ENCODE measurements around the gene HIPK3. TPM values are rescaled to one million over a fixed set of nuclear protein-coding genes. Genes with fewer than 3 reads are reported as not detected.
"Not testable (repeated sequence)": the region's sequence is repeated elsewhere in the genome, so short reads cannot be mapped to it uniquely, and the experiment has no call there.

The HIPK3 gene
- total RNA-seq: 100 to 1,000 TPM; 178 to 216 TPM
- long read RNA-seq, donor 1, full-length matches to known transcripts: 1 of 24 reads
- long read RNA-seq, donor 1, partial matches to known transcripts: 22 of 24 reads
- long read RNA-seq, donor 1, other reads (novel, unspliced or antisense): 1 of 24 reads
- long read RNA-seq, donor 2, partial matches to known transcripts: 8 of 13 reads
- long read RNA-seq, donor 2, other reads (novel, unspliced or antisense): 5 of 13 reads

- intact Hi-C loops (cut with DNase I): loop anchor here (5.0 to 10.0 kb wide), 2 partner anchors 70 to 93 kb away; partner anchors contain the start of gene CSTF3 (in 2 of the 2)
- DNase-seq (ENCODE audit: low spot score): peak; percentile 96
Observed at GRCh38 chr11:33257160-33257896, at the start of gene HIPK3. HIPK3 (plus strand) TSS chr11:33257381.

- intact Hi-C loops (cut with DNase I): no loop called here
- no peak for DNase-seq (ENCODE audit: low spot score)
Observed at GRCh38 chr11:33207408-33207985, 49.7 kb upstream of the HIPK3 start.

GRCh38 chr11:33208150-33208549 lies 49.0 kb upstream of the HIPK3 start:
- no peak for DNase-seq (ENCODE audit: low spot score)
- intact Hi-C loops (cut with DNase I): no loop called here

- intact Hi-C loops (cut with DNase I): no loop called here
Observed at GRCh38 chr11:33211153-33211552, 46.0 kb upstream of the HIPK3 start.

GRCh38 chr11:33211580-33211979 lies 45.6 kb upstream of the HIPK3 start:
- intact Hi-C loops (cut with DNase I): no loop called here
- no peak for DNase-seq (ENCODE audit: low spot score)

More at GRCh38 chr11:33211153-33211552, 46.0 kb upstream of the HIPK3 start:
- DNase-seq (ENCODE audit: low spot score): no peak

- intact Hi-C loops (cut with DNase I): no loop called here
- no peak for DNase-seq (ENCODE audit: low spot score)
Observed at GRCh38 chr11:33214187-33214586, 43.0 kb upstream of the HIPK3 start.

GRCh38 chr11:33214767-33215166 lies 42.4 kb upstream of the HIPK3 start:
- intact Hi-C loops (cut with DNase I): no loop called here
- DNase-seq (ENCODE audit: low spot score): no peak

- intact Hi-C loops (cut with DNase I); DNase-seq (ENCODE audit: low spot score): not testable (repeated sequence)
Observed at GRCh38 chr11:33216676-33217075, 40.5 kb upstream of the HIPK3 start.

- no peak for DNase-seq (ENCODE audit: low spot score)
- intact Hi-C loops (cut with DNase I): no loop called here
Observed at GRCh38 chr11:33222052-33222750, 35.0 kb upstream of the HIPK3 start.

- intact Hi-C loops (cut with DNase I): no loop called here
- DNase-seq (ENCODE audit: low spot score): no peak
Observed at GRCh38 chr11:33225371-33225770, 31.8 kb upstream of the HIPK3 start.

- intact Hi-C loops (cut with DNase I): no loop called here
- DNase-seq (ENCODE audit: low spot score): no peak
Observed at GRCh38 chr11:33227578-33228261, 29.5 kb upstream of the HIPK3 start.

GRCh38 chr11:33234397-33235190 lies 22.6 kb upstream of the HIPK3 start:
- intact Hi-C loops (cut with DNase I): no loop called here
- DNase-seq (ENCODE audit: low spot score): no peak

- intact Hi-C loops (cut with DNase I): no loop called here
- DNase-seq (ENCODE audit: low spot score): no peak
Observed at GRCh38 chr11:33237039-33237597, 20.1 kb upstream of the HIPK3 start.

GRCh38 chr11:33242575-33242974 lies 14.6 kb upstream of the HIPK3 start:
- intact Hi-C loops (cut with DNase I): no loop called here
- DNase-seq (ENCODE audit: low spot score): no peak

GRCh38 chr11:33243654-33244053 lies 13.5 kb upstream of the HIPK3 start:
- intact Hi-C loops (cut with DNase I); DNase-seq (ENCODE audit: low spot score): not testable (repeated sequence)

GRCh38 chr11:33248416-33248971 lies 8.7 kb upstream of the HIPK3 start:
- intact Hi-C loops (cut with DNase I): no loop called here

GRCh38 chr11:33256031-33256812 lies 959 bp upstream of the HIPK3 start:
- no peak for DNase-seq (ENCODE audit: low spot score)
- intact Hi-C loops (cut with DNase I): loop anchor here (5.0 to 10.0 kb wide), 2 partner anchors 71 to 91 kb away; partner anchors contain the start of gene CSTF3 (in 2 of the 2)

More at GRCh38 chr11:33248416-33248971, 8.7 kb upstream of the HIPK3 start:
- DNase-seq (ENCODE audit: low spot score): no peak

Data from posterior vena cava (tissue), 2 donors.